Cardiac fibroblast (primary cell): ENCODE measurements around the gene COG7.
"Not testable (repeated sequence)": the region's sequence is repeated elsewhere in the genome, so short reads cannot be mapped to it uniquely, and the experiment has no call there.

Experiments used
- DNase-seq, 2 donors: peaks; one replicate each; pipeline versions ENCODE4 v3.0.0 to v3.0.0-alpha.2; 2010; ENCODE audit warnings: low read depth in 2 of 2
- H3K4me3 ChIP-seq, 2 donors: replicated peaks in 1 of 2; 1 replicate in 1 of 2; 2 replicates in 1 of 2; pipeline ENCODE4 v1.5.1; 2011; ENCODE audit warnings: low read depth in 2 of 2, low read length in 2 of 2, mild to moderate bottlenecking in 2 of 2, moderate library complexity in 1 of 2
- CTCF ChIP-seq: IDR thresholded peaks from one replicate; pipeline ENCODE4 v1.5.1; 2011; ENCODE audit warnings: low read depth, mild to moderate bottlenecking, low read length, inconsistent platforms

The COG7 gene

GRCh38 chr16:23407436-23408127 lies 45.4 kb downstream of the COG7 start:
- no peak for DNase-seq

GRCh38 chr16:23406546-23407240 lies 46.3 kb downstream of the COG7 start:
- no peak overlapping the region for H3K4me3 ChIP-seq
- DNase-seq, result no peak
- TF ChIP-seq CTCF, result no peak

More at GRCh38 chr16:23407436-23408127, 45.4 kb downstream of the COG7 start:
- no peak for TF ChIP-seq CTCF
- no peak overlapping the region for H3K4me3 ChIP-seq

- no peak for TF ChIP-seq CTCF
- no peak overlapping the region for H3K4me3 ChIP-seq
- no peak for DNase-seq
Observed at GRCh38 chr16:23406024-23406423, 47.0 kb downstream of the COG7 start.

- no peak overlapping the region for H3K4me3 ChIP-seq
- DNase-seq, result no peak
- TF ChIP-seq CTCF, result no peak
Observed at GRCh38 chr16:23403547-23403946, 49.4 kb downstream of the COG7 start.

- no peak for DNase-seq
- no peak for TF ChIP-seq CTCF
- no peak overlapping the region for H3K4me3 ChIP-seq
Observed at GRCh38 chr16:23402100-23402499, 50.9 kb downstream of the COG7 start.

- TF ChIP-seq CTCF, result no peak
- H3K4me3 ChIP-seq, result no peak overlapping the region
- no peak for DNase-seq
Observed at GRCh38 chr16:23401139-23401538, 51.9 kb downstream of the COG7 start.

GRCh38 chr16:23400447-23400846 lies 52.5 kb downstream of the COG7 start:
- H3K4me3 ChIP-seq, DNase-seq: not testable (repeated sequence)
